ENCODE results near the gene LRRC26. TPM values are rescaled to one million over a fixed set of nuclear protein-coding genes. Genes with fewer than 3 reads are reported as not detected.
A peak's percentile ranks its signal among the peaks of the same experiment; 100 is the strongest.

Gene LRRC26
- total and polyA plus RNA-seq, 2 of the 13 experiments (the other 11 are each of a cell fraction or from before 2014, with no cell fraction given) = not detected

GRCh38 chr9:137217276-137218211 is 47.7 kb upstream of the LRRC26 start:
- peak; percentile 97 for FAIRE-seq
- peaks cover 4% of the 10 kb centered on the region; the same call in 1 of the 2 replicates for H4K20me1 ChIP-seq (ENCODE audit: insufficient read depth, low read length)
- in situ Hi-C loops (cut with HindIII; ENCODE audit: extremely low pct_ligation_motif_present, low pct_unique_long_range_greater_than_20kb) = no loop called here
- H3K27me3 ChIP-seq (ENCODE audit: control insufficient read depth in 1 of 2, insufficient read depth in 2 of 2, low read length in 2 of 2) = no peaks in the 10 kb centered on the region
- peak; percentile 69 for ATAC-seq
- peak overlapping the region; percentile 77 for H3K9ac ChIP-seq (ENCODE audit: insufficient read depth, low read depth, low read length)
- intact Hi-C loops (cut with micrococcal nuclease; ENCODE audit: unreplicated experiment) = no loop called here
- H2AFZ ChIP-seq (ENCODE audit: low read length) = no peak overlapping the region
- H3K79me2 ChIP-seq (ENCODE audit: insufficient read depth, low read length) = peaks cover 3% of the 10 kb centered on the region
- peak; percentile 66 for DNase-seq (ENCODE audit: low spot score)
- peak overlapping the region; percentile 90 for H3K4me2 ChIP-seq (ENCODE audit: low read depth, low read length)
- 16% methylated on average over 11 of the region's 36 CpGs for WGBS (ENCODE audit: low lambda C conversion rate)
- H3K9me3 ChIP-seq (ENCODE audit: low read length) = no peaks in the 10 kb centered on the region
- peak overlapping the region; percentile 84 for H3K27ac ChIP-seq (ENCODE audit: extremely low read length, insufficient read depth, low read length)
- peak overlapping the region; percentile 68 to 83 (median 77) for H3K4me3 ChIP-seq (replicated peaks in 1 of 3; ENCODE audit: insufficient read depth in 1 of 3, low read depth in 2 of 3, low read length in 3 of 3)
- ChIA-PET CTCF (ENCODE audit: low intra/inter-chr PET ratio, low total read pairs) (no interaction called here), POLR2A (interaction anchor here (0.9 to 13.4 kb wide), 11 partner anchors 9 to 150 kb away, joined by 3 to 225 read pairs (median 10); partner anchors contain the start of genes ANAPC2, NDOR1, RNF224 and SSNA1)
- H3K36me3 ChIP-seq (replicated peaks in 1 of 2; ENCODE audit: control insufficient read depth in 1 of 2, insufficient read depth in 2 of 2, low read length in 2 of 2) = no peaks in the 10 kb centered on the region
- TSS peak; percentile 56 for BruUV-seq (replicated peaks)
- peaks cover 29% of the 10 kb centered on the region for H3K4me1 ChIP-seq (ENCODE audit: insufficient read depth, low read length)
- TF ChIP-seq ZNF296 (CRISPR knock-in tag; conservative IDR thresholded peaks at IDR 0.05) (no peak), IRF2 (CRISPR knock-in tag; IDR thresholded peaks at IDR 0.05) (peak; percentile 35; the same call in 1 of the 2 replicates), ZHX1 (CRISPR knock-in tag; IDR thresholded peaks at IDR 0.05; ENCODE audit: low read depth) (no peak), ZNF567 (CRISPR knock-in tag; IDR thresholded peaks at IDR 0.05; ENCODE audit: borderline replicate concordance) (0 out of 2 replicates have a peak, but pooled peaks have one; percentile 66), ZBTB34 (CRISPR knock-in tag; IDR thresholded peaks at IDR 0.05) (no peak), GMEB1 (CRISPR knock-in tag; IDR thresholded peaks at IDR 0.05; ENCODE audit: borderline replicate concordance) (peak; percentile 40; the same call in 1 of the 2 replicates), MTERF4 (CRISPR knock-in tag; IDR thresholded peaks at IDR 0.05) (0 out of 2 replicates have a peak, but pooled peaks have one; percentile 52), ZNF205 (CRISPR knock-in tag; IDR thresholded peaks at IDR 0.05) (no peak), ZIK1 (CRISPR knock-in tag; IDR thresholded peaks at IDR 0.05; ENCODE audit: borderline replicate concordance, low read depth) (peak; percentile 82), CBX2 (IDR thresholded peaks at IDR 0.05; ENCODE audit: low read depth, low read length) (no peak), CBX2 (CRISPR knock-in tag; IDR thresholded peaks at IDR 0.05; ENCODE audit: low read depth) (no peak), FOXO4 (CRISPR knock-in tag; conservative IDR thresholded peaks at IDR 0.05) (no peak)

Data from HepG2 (cell line).